HG03135 (cell line): ENCODE measurements around the gene SNTG2.

ENCODE experiments used
- ATAC-seq: cut with Tn5 transposase; IDR thresholded peaks from one replicate; pipeline ENCODE4 v1.9.1; 2021; ENCODE audit warnings: mild to moderate bottlenecking, moderate library complexity; ENCODE audit not compliant: unreplicated experiment

Gene SNTG2

DNA sequence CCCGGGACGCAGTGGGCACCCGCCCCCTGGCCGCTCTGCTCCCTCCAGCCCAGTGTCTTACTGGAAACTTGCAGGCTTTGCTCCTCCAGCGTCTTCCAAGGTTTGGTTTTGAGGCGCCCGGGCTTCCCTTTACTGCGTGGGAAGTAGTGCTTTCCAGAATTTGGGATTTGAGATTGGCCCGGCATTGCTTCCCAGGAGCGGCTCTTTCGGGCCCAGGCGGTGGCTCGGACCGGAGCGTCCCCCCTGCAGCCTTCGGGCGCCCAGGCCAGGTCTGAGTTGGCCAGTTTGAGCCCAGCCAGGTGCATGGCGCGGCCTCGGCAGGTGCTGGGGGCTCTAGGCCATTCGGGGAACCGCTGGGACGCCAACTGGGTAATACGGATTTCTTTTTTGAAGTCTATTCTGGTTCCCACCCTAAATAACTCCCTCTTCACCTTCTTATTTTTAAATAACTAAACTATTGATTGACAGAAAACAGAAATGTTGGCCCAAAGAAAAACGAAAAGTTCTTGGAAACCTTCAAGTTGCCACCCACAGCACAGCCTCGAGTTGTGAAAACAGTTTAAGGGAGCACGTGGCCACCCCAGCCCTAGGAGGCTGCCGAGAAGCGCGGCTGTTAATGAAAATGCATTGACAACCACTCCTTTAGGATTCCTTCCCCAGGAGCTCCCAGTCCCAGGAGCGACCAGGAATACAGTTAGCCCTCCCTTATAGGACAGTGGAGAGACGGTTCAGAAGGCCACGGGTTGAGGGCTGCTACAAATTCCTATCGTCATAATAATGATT, 766 bp downstream of the SNTG2 start:
- ATAC-seq: no peak

DNA sequence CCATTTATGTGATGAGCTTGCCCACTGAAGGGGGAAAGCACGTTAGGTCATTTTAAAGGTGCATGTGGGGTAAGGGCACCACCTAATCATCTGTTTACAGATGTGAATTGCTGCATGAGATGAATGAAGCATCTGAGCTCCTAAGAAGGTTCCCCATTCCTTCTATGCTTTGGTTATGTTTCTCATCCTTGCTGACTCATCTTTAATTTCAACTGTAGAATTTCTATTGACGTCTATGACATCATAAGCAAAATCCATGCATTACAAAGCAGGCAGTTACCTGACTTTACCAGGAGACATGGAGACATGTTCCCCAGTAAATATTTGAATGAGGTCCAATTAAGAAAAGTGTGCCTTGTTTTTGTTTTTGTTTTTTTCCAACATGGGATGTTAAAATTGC, 2.8 kb downstream of the SNTG2 start:
- no peak for ATAC-seq

DNA sequence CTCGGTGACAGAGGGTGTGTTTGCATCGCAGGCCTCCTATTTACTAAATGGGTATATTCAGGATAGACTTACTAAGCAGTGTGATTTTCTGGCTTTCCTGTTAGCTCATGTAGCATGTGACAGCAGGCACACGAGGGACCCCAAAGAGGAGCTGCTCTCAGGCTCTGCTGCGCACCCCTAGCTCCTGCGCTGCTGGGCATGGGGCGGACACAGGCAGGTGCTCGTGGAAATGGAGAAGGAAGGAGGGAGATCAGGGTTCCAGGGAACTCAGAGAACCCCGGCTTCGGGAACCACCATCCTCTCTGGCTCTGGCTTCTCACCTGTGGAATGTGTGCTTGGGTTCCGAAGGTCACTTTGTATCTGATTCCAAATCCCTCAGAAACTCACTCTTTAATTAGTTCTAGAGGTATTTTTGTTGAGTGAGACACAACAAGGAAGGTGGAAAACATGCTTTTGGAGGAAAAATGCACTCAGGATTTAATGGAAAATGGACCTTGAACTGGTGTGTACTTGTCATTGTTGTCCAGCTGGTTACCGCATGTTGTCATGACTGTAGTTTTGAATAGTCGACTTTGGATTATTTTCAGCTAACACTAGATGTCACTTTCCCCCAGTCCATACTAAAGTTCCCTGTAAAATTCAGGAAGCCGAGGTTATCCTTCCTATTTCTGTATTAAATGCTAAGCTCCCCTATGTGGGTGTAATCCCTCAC, 3.5 kb downstream of the SNTG2 start:
- no peak for ATAC-seq

DNA sequence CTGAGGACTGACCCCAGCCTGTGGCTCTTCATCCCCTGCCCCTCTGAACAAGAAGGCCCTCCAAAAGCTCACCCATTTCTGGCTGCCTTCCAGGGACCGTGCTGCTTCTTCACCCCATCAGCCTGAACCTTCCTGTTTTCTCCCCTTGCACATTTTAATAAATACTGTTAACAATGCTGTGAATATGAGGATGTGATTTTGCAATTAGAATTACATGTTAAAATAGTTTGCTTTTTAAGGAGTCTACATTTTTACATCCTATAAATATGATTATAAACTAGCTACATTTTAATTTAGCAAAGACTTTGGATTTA, 4.0 kb downstream of the SNTG2 start:
- no peak for ATAC-seq

DNA sequence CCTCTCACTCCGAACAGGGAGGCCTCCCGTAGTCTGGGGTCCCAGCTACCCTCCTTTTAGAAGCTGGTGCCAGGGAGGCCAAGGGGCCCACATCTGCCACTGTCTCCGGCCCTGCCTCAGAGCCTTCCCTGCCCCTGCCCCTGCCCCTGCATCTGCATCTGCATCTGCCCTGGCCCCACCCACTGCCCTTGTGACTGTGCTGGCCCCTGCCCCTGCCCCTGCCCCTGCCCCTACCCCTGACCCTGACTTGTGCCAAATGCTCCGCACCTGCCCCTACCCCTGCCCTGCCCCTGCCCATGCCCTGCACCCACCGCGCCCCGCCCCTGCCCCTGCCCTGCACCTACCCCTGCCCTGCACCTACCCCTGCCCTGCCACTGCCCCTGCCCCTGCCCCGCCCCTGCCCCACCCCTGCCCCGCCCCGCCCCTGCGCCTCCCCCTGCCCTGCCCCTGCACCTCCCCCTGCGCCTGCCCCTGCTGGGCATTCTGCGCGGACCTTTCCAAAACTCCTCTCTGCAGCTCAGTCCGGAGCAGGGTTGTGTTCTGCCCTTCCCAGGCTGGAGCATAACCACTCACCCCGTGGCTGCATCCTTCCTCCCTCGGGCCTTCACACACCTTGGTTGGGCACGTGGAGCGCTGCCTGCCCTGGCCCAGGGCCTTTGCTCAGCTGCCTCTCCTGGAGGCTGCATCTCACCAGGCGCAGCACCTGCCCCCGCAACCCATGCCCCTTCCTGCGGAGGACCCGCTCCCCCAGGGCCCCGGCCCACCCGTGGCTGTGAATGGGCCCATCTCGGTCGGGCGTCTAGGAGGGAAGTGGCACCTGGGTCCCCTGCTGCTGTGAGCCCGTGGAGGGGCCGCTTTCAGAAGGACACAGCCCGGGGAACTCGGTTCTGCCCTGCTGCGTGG, 5.4 kb downstream of the SNTG2 start:
- ATAC-seq: no peak

DNA sequence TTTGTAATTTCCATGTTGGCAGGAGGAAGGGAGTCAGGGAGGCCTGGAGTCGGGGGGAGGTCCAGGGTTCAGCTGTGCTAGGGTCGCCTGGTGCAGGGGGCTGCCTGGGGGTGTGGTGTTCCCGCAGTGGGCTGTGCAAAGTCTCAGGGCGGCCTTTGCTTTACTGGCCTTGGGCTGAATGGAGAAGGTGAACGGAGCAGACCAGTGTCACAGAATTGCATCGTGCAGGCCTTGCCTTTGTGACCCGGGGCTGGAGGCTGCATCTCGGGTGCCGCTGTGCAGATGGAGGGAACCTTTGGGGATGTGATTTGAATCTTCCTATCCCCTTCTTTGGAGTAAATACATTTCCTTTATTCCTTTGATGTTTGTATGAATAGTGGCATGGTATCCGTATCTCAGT, 8.8 kb downstream of the SNTG2 start:
- ATAC-seq: no peak

DNA sequence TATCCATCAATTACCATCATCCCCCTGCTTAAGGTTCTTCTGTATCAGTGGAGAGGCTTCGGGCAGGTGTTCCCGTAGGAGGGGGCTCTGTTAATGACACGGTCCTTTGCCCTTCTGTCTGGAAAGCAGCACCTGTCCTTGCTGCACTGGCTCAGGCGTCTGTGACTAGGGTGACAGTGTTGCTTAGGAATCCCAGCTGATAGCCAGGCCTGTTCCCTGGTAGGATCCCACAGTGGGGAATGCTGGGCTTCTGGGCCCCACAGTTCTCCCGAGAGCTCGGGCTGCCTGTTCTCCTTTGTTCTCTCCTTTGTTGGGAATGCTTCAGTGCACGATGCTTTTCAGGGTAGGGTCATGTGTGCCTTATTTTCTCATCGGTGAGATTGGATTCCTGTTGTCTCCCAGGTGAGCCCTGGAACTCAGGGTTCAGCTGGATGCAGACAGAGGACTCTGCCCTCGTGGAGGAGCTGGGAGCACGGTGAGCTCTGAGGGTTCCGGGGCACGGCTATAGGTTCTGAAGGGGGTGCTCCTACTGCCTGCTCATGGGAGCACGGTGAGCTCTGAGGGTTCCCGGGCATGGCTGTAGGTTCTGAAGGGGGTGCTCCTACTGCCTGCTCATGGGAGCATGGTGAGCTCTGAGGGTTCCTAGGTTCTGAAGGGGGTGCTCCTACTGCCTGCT, 9.6 kb downstream of the SNTG2 start:
- no peak for ATAC-seq

DNA sequence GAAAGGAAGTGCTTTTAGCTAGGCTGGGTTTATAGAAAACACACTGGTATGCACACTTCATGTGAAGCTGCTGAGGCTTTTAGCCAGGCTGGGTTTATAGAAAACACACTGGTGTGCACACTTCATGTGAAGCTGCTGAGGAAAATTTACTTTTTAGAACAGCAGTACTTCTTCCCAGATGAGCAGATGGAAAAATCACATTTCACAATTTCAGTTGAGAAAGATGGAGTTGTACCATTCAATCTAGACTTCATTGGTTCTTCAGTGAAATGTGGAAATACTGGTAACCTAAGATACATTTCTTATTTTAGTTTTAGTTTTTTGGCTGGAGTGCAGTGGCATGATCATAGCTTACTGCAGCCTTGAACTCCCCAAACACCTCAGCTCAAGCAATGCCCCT, 11.1 kb downstream of the SNTG2 start:
- ATAC-seq: no peak

DNA sequence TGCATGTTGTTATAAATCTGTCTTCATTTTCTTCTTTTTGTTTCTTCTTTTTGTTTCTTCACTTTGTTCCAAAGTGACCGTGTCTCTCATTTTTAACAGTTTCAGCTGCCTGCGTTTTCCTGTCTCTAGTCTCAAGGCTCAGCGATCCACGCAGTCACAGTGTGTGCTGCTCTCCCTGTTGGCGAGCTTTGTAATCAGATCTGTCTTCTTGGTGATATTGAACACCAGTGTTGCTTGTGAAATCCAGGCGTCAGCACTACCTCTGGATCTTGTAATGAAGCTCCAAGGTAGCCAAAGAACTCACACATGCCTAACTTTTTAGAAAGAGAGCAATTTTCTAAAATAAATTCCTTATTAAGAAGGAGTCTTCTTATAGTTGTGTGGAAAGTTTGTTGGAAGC, 13.2 kb downstream of the SNTG2 start:
- ATAC-seq: no peak

DNA sequence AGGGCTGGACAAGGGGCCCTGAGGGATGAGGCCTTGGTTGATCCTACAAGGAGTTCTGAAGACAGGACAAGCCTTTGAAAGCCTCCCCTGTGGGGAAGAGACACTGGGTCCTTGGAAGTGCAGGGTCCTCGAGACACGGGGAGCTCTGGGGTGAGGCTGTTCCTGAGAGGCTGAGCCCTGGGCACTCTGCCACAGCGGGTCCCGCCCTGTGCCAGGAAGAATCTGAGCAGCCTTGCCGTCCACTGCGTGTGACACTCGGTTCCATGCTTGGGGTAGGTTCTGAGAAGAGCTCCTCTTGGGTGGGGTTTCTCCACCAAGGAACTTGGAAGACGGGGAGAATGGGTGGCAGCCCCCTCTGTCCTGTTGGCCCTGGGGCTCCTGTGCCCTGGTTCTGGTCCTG, 13.9 kb downstream of the SNTG2 start:
- no peak for ATAC-seq

DNA sequence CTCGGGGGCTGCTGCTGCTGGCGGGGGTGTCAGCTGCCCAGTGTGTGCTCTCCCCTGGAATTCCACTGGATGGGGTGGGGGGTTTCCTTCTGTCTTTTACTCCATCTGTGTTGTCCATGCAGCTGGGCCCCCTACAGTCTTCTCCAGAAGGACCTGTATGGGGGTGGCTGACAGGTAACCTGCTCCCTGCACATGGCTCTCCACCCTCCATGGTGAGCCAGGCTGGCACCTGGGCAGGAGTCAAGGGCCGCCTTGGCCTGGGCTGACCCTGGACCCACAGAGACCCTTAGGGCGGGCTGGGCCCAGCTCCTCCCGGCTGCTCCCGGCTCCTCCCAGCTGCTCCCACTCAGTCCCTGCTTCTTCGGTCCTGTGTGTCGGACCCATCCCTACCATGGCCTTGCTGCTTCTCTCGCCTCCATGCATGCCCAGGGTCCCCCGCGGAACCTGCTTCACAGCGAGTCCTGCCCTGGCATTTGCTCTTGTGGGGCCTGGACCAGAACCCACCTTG, 15.0 kb downstream of the SNTG2 start:
- no peak for ATAC-seq

DNA sequence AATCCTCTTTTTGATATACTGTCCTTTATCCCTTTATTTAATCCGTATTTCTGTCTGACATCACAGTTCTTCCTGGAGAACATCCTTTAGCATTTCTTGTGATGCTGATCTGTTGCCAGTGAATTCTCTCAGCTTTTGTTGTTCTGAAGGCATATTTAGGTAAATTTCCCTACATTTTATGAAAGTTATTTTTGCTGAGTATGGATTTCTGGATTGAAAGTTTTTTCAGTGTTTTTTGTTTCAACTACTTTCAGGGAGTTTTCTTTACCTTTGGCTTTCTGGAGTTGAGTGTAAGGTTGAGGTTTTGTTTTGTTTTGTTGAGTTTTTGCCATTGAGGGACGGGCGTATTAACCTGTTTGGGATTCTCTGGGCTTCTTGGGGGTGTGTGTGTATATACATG, 22.5 kb downstream of the SNTG2 start:
- ATAC-seq: no peak

DNA sequence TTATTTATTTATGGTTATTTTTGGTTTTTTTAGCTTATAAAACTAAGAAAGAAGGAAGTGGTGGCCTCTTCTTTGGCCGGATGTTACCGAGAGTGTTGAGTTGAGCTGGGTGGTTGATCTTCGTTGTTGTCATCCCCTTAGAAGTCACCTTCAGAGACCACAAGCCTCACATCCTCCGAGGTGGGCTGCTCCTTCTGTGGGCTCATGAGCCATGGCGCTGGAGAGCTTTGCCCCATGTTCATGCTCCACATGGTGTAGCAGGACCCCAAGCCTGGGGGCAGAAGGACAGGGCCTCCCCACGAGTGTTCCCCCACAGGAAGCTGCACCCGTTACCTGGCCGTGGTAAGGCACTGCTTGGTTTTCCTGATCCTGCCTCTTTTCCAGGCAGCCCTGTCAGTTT, 23.4 kb downstream of the SNTG2 start:
- no peak for ATAC-seq

DNA sequence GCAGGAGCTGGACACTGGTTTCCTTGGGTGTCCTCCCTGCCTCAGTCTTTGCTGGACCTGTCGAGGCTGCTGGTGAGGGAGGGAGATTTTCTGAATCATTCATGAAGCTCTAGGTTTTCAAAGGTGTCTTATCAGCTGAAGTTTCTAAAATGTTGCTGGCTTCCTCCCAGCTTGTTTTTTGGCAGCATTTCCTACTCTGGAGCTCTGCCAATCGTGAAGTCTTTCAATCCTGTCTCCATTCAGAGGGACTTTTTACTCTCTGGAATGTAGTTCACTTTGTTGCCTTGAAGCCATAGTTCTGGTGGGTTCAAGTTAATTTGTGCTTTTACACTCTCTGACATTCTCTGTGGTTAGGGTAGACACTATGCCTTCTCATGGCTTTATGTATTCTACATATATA, 23.9 kb downstream of the SNTG2 start:
- ATAC-seq: no peak

DNA sequence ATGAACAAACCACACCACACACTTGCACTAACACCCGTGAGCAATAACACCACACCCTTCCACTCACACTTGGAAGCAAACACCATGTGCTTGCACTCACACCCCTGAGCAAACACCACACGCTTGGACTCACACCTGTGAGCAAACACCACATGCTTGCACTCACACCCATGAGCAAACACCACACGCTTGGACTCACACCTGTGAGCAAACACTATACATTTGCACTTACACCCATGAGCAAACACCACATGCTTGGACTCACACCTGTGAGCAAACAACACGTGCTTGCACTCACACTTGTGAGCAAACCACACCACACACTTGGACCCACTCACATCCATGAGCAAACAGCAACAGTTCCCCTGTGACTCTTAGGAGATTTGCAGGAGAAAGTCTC, 24.4 kb downstream of the SNTG2 start:
- ATAC-seq: no peak

DNA sequence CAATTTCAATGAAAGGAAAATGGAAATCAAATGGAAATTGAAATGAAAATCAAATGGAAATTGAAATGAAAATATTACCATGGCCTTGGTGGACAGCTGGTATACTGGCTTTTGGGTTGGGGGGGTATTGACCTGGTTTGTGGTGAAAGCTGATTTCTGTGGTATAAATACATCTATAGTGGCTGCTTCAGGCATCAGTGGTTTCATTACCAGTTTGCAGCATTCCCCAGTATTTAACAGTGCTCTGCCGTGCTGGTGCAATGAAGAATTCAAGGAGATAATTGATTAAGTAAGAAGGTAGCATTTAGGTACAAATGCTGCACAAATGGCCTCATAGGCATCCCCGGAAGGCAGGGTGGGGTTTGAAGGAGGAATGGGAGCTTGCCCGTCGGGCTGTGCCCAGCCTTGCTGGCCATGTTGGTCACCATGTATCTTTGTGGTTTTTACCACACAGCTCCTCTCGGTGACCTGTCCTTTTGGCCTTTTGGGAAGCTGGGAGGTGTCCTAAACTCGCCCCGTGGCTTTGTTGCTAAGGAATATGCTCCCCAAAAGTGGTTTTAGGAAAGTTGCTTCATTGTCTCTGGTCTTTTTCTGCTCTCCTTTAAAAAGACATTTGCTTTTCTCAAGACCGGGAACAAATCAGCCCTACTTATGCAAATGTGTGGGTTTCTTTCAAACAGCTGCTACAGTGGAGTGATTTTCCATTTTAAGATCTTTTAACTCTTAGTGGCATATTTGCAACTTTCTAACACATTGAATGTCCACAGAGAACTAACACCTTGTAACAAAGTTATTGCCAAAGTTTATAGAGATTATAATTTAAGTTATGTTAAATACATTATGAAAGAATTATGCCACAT, 28.6 kb downstream of the SNTG2 start:
- no peak for ATAC-seq

DNA sequence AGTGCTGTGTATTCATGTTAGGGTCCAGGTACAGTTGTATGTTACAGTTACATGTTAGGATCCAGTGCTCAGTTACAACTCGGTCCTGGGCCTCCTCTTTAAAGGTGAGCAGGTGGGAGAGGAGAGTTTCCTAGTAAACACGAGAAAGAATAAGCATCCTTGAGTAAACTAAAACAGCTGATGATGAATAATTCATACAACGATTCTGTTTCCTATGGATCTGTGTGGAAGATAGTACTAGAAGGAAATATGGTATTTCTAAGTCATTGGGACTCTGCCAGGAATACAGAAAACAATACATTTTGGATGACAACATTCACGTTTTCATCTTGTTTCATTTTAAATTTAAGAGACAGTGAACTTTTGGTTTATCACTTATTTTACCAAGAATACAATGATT, 29.5 kb downstream of the SNTG2 start:
- ATAC-seq: no peak

DNA sequence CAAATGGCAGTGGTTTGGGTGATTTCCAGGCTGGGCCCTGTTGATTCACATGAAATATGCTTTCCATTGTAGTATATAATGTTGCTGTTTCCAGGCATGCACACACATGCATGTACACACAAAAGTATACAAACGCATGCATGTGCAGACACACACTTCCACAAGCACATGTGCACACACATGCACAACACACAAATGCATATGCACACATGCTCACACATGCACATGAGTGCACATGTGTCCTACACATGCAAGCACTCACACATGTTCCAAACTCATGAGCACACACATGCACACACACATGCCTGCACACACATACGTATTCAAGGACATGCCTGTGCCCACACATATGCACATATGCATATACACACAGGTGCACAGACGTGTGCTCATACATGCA, 30.6 kb downstream of the SNTG2 start:
- ATAC-seq: no peak

DNA sequence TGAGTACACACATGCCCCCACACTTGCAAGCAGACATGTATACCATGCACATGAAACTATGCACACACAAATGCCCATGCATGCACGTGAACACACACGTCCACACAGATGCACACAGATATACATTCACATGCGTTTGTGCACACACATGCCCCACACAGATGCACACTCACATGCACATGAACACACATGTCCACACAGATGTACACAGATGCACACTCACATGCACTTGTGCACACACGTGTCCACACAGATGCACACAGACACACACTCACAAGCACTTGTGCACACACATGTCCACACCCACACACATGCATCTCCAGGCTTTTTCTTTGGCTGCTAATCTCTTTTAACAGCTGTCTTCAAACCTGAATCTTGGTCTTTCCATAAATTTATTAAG, 31.1 kb downstream of the SNTG2 start:
- no peak for ATAC-seq

DNA sequence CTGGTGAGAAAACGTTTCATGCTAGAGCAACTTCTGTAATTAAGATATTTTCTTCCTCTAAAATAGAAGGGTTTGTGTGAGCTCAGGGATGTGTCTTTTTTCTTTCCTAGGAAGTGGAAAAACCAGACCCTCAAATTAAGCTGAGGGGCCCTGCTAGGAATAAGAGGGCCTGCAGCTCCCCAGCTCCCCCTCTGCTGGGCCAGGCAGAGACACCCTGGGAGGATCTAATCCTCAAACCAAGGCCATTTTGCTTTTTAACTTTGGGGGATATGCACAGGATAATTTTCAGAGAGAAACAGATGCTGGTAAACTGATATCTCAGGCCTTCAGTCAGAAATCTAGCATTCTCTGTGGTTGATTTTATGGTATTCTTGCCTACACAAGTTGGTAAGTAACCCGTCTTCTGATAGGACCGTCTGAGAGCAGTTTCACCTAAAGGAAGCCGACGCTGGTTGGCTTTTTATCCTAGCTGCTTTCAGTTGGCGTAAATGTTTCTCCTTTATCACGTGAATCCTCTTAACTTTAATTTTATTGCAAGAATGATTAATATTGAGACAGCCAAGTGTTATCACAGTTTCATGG, 34.8 kb downstream of the SNTG2 start:
- ATAC-seq: no peak
